Stimulated activated CD8-positive, alpha-beta memory T cell treated with anti-CD3 and anti-CD28 coated beads, Interleukin-4, amount 100 ng/mL, for 1 hour (primary cell): ENCODE measurements around the gene CPED1.
"Not testable (repeated sequence)": the region's sequence is repeated elsewhere in the genome, so short reads cannot be mapped to it uniquely, and the experiment has no call there.

Experiments used
- DNase-seq, 2 donors: peaks; one replicate each; pipeline ENCODE4 v3.0.0-alpha.2; 2020; ENCODE audit warnings: low read depth in 2 of 2, low spot score in 1 of 2

The CPED1 gene

DNA sequence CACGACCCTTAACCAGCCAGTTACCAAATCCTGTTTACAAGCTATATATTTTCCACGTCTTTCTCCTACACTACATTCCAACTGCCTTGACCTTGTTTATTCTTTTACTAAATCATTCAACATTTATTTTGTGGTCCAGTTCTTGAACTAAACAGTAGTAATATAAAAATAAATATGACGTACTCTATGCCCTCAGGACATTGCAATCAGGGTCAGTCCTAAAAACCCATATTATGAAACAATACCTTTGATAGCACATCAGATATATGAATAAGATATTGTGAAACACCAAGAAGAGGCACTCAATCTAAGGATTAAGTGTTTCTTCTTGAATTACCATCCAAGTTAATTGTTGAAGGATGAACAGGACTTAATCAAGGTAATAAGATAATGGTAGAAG is 287.8 kb downstream of the CPED1 start:
- DNase-seq: no peak

DNA sequence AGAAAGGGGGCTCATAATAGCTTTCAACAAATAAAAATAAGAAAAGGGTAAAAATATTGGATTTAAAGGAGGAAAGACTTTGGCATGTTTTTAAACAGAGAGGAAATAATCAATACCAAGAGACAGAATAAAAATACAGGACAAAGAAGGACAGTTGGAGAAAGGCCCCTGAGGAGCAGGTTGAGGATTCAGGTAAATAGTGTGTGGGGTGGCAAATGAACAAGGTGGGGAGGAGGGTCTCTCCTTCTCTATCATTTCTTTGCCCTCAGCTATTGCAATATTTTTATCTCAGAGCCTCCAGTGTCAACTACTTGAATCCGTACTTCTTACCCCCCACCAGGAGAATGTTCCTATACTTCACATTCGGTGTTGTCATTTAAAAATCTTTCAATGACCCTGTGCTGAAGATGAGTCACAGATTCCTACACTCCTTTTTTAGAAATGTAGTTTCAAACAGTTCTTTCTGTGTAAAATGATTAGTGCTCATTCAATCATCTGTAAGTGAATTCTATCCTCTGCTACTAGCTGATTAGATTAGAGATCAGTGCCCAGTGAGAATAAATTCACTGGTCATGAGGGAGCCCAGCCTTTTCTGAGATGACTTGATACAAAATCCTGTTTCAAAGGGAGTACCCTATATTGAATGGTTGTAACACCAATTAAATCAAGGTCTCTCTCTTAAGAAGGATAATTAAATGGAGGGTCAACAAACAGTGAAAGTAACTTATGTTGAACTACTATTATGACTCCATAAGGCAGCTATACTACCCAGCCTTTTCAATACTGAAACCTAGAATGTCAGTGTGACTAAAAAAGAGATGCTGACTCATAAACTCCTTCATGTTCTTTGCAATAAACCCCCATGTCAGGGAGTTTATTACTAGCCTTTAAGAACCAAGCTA is 289.9 kb downstream of the CPED1 start:
- no peak for DNase-seq

DNA sequence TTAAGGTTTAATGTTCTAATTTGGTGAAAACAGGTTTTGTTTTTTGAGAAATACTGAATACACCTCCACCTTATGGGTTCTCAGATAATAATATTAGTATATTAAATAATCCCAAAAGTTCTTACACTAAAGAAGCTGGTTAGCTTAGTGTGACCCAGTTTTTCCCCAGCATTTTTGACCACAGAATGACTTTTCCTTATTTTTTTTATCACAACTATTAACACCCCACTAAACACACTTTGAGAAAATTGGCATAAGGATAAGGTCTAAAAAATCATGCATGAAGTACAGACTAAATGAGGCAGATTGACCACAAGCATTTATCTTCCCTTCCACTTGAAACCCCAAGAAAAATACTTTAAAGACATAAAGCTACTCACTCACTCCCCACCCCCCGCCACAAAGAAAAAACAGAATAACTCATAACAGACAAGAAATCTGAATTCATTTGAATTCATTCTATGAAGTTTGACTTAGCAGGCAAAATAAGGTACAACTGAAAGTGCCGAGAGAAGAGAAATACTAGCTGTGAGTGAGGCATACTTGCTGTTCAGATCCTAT is 290.6 kb downstream of the CPED1 start:
- DNase-seq: no peak

DNA sequence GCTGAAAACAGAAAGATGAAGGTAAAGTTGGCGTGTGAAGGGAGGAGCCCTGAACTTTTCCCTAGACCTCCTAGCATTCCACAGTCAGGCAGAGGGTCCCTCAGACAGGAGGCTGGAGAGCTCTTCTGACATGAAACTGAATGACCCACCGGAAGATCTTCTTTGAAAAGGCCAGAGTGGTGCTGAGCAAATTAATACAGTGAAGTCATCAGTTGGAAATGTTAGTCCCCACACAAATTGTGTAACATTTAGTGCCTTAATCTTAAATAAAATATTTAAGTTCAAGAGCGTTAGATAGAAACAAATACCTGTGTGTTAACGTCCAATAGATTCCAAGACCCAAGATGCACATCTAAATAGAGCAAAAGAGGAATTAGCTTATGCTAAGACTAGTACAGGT is 291.3 kb downstream of the CPED1 start:
- DNase-seq: no peak

DNA sequence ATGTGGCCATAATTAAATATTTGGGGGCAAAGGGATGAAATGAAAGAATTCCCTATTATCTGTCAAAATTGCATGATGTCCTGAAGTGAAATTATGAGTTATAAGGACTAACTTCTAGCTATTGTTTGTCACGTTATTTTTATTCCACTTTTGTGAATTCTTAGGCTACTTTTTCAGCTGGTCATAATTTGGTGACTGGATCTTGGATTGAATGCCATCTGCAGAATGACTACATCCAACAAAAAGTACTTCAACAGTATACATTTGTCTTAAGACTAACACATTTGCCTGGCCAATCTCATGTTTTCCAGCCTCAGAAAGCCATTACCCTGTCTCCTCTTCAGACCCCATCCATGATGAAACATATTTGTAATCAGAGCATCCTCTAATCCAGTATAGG is 292.1 kb downstream of the CPED1 start:
- DNase-seq: no peak

DNA sequence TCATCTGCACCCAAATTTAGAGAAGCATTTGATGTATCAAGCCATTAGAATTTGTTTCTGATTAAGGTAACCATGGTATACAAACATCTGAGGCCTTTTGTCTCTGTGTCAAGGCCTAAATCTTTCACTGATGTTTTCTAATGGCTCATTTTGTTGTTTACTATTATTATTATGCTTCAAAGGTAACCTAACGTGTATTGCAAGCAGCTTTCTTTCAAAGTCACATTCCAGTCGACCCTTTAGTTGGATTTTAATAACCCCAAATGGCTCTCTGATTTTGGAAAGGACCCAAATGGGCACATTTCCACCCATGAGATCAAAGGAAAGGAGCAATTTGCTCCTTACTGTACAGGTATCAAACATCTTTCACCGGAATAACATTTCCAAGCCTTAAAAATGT is 293.6 kb downstream of the CPED1 start:
- DNase-seq: no peak

DNA sequence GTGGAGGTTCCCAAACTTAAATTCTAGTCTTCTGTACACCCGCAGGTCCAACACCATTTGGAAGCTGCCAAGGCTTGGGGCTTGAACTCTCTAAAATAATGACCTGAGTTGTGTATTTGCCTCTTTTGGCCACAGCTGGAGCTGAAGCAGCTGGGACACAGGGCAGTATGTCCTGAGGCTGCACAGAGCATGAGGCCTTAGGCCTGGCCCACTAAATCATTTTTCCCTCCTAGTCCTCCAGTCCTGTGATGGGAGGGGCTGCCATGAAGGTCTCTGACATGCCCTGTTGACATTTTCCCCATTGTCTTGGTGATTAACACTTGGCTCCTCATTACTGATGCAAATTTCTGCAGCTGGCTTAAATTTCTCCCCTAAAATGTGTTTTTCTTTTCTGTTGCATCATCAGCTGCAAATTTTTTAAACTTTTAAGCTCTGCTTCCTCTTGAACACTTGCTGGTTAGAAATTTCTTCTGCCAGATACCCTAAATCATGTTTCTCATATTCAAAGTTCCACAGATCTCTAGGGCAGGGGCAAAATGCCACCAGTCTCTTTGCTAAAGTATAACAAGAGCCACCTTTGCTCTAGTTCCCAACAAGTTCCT is 296.7 kb downstream of the CPED1 start:
- DNase-seq: no peak

DNA sequence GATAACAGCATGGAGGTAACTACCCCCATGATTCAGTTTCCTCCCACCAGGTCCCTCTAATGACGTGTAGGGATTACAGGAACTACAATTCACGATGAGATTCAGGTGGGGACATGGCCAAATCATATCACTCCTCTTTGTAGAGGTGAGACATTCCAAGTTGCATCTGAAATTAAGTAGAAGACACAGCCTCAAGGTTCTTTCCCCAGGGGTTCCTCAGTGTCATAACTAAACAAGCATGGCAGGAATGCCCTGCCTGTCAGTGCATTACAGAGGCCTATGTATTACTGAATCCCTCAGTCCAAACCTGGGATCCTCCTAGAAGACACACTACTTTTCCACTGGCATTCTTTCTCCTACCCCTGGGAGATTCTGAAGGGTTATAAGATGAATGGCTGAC is 297.7 kb downstream of the CPED1 start:
- no peak for DNase-seq

DNA sequence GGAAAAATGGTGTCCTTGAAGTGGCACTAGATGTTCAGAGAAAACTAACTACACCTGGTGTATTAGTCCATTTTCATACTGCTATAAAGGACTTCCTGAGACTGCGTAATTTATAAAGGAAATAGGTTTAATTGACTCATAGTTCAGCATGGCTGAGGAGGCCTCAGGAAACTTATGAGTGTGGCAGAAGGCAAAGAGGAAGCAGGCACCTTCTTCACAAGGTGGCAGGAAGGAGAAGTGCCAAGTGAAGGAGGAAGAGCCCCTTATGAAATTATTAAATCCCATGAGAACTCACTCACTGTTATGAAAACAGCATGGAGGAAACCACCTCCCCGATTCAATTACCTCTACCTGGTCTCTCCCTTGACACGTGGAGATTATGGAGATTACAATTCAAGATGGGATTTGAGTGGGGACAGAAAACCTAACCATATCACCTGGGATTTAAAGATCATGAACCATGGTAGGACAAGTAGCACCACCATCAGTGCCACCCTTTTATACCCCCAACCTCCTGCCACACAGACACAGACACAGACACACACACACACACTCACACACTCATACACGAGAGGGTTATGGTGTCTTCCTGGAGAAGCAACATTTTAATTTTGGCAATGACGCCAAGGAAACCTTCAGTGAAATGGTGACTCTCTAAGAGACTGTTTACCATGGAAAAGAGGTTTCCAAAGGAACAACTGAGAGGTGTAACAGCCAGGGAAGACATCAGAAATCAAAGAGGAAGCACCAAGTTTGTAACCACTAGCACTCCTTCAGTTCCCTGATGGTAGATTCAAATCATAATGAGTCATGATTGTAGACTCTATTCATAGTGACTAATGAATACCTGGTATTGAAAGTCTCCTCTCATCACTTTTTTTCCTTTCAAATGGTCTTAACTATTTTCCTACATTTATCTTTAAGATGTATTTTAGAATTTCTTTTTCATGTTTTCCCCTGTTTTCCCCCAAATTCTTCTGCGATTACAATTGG is 298.5 kb downstream of the CPED1 start:
- no peak for DNase-seq

DNA sequence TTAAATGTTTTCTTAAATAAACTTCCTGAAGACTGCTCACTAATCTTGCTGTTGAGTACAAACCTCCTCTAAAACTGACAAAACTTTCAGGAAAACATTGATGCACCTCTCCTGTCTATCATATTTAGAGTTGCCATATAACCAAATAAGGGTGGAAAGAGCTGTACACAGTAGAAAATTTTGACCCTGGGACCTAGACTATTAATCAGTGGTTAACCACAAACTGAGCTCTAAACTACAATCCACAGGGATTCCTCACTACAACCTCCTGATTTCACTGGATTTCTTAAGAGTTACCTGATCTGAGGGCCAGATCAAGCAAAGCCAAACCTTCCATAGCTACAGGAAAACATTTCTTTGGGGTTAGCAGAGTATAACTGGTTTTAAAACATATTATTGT is 300.4 kb downstream of the CPED1 start:
- no peak for DNase-seq

DNA sequence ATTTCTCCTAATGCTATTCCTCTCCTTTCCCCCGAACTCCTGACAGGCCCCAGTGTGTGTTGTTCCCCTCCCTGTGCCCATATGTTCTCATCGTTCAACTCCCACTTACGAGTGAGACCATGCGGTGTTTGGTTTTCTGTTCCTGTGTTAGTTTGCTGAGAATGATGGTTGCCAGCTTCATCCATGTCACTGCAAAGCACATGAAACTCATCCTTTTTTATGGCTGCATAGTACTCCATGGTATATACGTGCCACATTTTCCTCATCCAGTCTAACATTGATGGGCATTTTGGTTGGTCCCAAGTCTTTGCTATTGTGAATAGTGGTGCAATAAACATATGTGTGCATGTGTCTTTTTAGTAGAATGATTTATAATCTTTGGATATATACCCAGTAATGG is 301.4 kb downstream of the CPED1 start:
- not testable (repeated sequence) for DNase-seq

DNA sequence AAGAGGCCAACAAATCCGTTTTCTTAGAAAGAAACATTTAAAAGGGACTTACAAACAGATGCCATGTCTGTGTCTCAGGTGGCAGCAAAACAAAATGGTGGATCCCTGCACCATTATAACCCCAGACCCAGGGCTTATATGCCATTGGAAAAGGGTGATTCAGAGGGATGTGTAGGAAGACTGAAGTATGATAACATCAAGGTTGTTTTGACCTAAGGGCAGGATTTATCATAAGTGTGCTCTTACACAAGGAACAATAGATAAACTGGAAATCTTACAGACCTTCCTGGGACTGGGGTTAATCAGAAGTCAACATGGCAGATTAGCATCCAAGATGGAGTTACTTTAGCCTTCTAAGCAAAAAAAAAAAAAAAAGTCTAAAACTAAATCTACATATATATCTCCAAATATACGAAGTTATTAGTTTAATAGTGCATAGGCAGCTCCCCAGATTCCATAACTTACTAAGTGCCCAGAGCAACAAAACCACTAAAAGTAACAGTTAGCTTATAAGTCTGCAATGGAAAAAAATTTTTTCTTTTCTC is 306.0 kb downstream of the CPED1 start:
- DNase-seq: no peak

DNA sequence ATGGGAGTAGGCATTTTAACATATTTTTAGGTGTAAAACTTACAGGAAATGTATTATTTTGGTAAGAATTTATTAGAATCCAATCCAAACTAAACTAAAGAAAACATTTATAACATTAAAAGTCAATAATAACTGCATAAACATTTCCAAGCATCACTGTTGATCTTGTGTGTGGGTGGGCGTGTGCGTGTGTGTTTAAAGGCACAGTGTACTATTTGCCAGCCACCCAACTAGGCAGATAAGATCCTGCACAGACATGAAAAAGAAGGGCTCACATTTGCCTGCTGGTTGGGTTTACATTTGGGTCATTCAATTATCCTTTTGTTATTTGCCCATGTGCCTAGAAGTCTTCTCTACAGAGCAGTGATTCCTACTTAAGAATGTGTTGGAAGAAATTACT is 309.3 kb downstream of the CPED1 start:
- DNase-seq: no peak

DNA sequence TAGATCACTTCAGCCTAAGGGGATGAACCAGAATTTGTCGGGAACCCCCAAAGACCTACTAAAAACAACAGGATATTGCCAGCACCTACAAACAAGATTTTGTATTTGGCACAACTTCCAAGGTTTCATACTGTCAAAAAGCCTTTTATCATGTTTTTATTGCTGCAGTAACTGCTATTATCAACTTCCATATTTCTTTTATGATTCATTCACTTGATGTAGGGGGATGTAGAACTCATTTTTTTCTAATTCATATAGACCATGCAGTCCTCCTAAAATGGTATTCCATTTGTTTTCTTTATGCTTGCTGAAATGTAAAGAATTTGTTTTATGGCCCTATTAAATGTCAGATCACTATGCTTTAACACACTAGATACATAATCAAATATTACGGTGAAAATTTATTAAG is 310.3 kb downstream of the CPED1 start:
- DNase-seq: no peak

DNA sequence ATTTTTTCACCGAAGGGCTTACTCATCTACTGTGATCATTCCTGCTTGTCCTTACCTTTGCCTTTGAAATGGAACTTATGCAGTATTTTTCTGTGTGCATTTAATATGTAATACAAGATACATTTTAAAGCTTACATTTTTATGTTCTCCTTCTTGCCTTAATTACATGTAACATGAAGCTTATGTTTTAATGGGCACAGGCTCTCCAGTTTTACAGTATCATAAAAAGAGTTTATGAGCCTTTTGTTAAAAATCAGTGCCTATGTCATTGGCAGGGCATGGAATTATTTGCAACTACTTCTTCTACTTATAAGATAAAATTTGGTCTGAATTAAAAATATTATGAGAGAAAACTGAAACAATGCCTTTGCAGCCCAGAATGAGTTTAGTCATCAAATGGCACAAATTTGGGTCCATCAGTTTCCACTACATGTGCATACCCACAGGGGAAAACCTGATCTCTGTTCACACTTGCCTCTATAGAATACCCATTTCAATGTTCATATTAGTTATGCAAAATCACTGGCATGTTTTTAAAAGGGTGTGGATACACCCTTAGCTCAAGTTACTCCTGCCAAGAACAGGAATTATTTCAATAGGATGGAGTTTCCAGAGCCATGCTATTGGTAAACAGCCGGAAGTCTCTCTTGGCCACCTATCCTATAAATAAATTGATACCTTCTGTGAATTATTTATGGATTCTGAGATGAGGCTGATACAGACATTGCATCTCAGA is 312.3 kb downstream of the CPED1 start:
- DNase-seq: no peak

DNA sequence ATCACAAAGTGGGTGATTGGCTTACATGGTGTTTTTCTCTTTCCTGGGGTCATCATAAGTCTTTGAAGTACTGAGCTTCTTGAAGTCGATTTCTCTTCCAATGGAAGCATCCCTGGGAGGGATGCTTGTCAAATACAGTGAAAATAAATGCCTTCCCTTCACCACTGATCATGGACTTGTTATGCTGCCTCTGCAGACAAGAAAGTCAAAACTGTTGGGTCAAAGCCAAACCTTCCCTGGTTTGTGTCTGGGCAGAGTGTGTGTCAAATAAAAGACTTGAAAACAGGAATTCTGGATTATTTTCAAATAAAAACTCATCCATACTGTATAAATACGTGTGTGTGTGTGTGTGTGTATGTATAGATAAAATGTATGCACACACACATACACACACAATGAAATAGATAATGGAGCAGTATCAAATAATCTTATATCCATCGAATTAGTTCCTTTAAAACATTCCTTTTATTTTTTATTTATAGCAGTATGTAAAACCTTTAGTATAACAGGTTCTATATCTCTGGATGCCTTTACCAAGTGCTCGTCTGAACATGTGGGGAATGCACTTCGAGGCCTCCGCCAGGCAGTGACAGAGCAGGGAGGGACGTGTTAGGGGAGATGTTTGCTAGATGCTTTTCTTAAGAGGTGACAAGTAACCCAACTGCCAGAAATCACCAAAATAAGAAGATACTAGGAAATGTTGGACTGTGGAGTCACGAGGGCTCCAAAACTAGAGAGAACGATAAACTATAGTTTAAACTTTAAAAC is 313.1 kb downstream of the CPED1 start:
- no peak for DNase-seq

DNA sequence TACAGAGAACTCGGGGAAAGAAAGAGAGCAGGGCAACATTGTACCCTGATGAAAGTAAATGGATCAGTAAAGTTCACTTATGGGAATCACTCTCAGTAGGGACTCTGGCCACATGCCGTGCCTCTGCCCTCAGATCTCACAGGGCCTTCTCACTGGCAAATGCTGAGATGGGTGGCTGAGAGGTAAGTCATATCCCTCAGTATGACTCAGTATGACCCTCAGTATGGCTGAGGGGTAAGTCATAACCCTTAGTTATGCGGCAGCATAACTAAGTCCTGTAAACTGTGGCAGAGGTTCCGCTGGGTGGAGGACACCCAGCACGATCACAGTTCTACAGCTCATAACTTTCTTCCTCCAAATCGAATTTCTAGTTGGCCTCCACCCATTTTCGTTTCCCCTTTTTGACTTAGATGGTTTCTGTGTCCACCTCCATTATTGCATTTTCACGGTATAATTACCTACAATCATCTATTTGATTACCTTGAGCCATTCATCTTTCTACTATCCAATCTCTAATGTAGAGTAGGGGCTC is 313.8 kb downstream of the CPED1 start:
- DNase-seq: no peak

DNA sequence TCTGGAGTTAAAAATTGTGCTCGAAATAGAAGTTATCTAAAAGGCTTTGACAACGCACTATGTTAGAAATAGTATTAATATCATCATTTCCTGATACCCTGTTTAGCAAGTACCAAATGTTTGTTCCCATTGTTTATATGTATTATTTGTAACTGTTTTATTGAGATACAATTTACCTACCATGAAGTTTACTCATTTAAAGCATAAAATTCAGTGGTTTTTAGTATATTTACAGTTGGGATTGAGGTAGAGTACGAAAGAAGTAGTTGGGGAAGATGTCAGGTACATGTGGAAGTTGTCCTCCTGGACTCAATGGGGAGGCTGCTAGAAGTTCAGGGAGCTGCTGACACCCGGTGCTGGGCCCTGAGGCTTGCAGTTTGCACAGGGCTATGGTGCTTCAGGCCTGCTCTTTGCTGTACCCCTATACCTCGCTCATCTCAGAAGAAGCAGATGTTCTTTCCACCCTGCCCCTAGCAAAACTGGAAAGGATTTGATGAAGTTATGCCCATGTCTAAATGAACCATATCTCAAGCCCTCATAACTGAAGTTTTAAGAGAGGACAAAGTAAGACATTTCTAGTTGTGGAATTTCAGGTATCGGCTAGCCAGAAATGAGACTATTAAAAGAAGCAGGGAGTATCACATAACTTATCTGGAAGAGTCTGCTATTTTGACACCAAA is 315.1 kb downstream of the CPED1 start:
- DNase-seq: no peak
